PC-9 (cell line): ENCODE results near the gene DNAJA2.

Source experiments
- CTCF ChIP-seq: fragments of 200-600 bp; sonication (generic); conservative IDR thresholded peaks from 2 replicates; pipeline ENCODE4 v1.6.1; 2017; ENCODE audit warnings: mixed run types, antibody characterized with exemption, mild to moderate bottlenecking, moderate library complexity
- EZH2 ChIP-seq: fragments of 200-600 bp; sonication (generic); IDR thresholded peaks from 2 replicates; pipeline ENCODE4 v1.8.0; 2017; ENCODE audit warnings: antibody characterized with exemption, low read depth

- TF ChIP-seq CTCF (peak; percentile 80), EZH2 (no peak)
Measured at GRCh38 chr16:46947900-46948547, 25.4 kb downstream of the DNAJA2 start.
